HG03103 (cell line): Measurements from ENCODE around the gene CAPN10.

Experiments used
- ATAC-seq: cut with Tn5 transposase; IDR thresholded peaks from one replicate; pipeline ENCODE4 v1.9.1; 2021; ENCODE audit warnings: low read depth; ENCODE audit not compliant: unreplicated experiment

CAPN10 gene

GRCh38 chr2:240588669-240589068 lies 2.1 kb downstream of the CAPN10 start:
- no peak for ATAC-seq

GRCh38 chr2:240589375-240589774 lies 2.8 kb downstream of the CAPN10 start:
- no peak for ATAC-seq

DNA sequence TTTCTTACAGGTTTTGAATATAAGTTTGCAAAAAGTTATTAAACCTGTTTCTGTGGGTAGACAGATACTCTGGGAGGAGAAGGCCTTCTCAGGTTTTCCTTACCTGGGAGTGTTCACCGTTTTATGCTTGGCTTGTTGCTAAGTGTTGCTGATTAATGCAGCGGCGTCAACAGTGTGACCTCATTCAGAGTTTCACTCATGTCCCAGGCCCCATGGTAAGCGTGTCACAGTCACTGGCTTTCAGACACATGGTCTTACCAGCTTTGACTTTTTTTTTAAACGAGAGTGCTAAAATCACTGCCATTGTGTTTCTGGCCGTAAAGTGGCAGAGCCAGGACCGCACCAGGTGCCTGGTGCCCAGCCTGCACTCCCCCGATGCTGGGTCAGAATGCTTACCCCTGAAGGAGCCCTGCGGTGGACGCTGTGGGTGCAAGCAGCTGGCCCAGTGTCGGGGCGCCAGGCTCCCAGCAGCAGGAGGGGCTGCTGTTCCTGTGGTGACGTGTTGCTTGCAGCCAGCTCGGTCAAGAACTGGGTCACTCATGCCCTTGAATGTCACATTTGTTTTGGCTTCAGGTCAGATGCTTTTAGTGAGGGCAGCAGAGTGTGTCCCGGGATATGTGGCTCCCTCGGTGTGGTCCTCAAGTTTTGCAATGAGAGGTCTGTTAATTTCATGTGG lies 3.5 kb downstream of the CAPN10 start:
- ATAC-seq, result no peak

- ATAC-seq, result no peak
Measured at GRCh38 chr2:240590681-240591111, 4.2 kb downstream of the CAPN10 start.

- ATAC-seq, result no peak
Measured at GRCh38 chr2:240591226-240591625, 4.7 kb downstream of the CAPN10 start.

GRCh38 chr2:240591784-240592183 lies 5.2 kb downstream of the CAPN10 start:
- no peak for ATAC-seq

DNA sequence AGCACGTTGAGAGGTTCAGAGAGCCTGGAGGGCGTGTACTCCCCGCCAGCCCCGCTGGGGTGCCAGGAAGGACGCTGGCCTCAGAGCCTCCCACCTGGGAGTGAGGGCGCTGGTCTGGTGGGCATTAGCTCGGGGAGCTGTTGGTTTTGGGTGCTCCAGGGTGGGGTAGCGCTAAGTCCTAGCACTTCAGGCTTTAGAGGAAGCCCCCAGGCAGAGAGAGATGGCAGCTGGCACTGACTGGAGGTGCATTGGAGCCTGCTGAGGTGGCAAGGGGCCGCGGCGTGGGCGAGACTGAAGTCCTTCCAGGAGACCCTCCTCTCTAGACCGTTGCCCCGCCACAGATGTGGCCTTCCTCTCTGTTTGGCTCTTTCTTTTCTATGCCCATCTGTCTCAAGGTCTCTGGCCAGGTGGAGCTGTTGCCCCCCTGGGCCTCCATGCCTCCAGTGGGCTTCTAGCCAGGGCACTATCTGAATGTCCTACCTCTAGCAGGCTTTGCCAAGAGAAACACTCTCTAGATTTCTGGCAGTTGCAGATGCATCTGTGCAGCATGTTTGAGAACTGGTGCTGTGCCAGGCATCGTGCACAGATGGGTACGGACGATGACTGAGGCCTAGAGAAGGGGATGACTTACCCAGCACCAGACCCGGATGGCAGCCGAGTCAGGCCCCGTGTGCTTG lies 6.6 kb downstream of the CAPN10 start:
- ATAC-seq, result no peak

DNA sequence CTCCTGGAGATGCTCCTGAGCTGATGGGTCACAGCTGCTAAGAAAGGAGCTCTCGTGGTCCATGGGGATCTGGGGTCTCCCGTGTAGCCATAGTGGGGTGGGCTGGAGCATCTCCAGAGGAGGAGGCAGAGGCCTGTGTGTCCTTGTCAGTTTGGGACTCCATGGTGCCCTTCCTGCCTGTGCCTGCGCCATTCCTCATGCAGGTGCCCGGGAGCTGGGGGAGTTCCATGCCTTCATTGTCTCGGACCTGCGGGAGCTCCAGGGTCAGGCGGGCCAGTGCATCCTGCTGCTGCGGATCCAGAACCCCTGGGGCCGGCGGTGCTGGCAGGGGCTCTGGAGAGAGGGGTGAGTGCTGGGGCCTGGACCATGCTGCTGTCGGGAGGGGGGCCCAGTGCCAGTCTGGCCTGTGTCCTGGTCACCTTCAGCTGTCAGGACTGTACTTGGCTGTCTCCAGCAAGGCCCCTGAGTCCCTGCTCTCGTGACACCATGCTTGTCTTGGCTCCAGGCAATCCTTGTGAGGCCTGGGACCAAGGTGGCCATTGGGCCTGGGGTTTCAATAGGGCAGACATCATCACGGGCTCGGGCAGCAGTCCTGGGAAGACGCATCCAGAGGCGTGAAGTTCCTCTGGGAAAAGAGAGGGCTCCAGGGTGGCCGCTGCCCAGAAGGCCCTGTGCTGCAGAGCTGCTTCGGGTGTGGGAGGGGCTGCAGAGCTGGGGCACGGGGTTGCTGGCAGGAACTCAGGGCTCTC lies 7.3 kb downstream of the CAPN10 start:
- ATAC-seq, result no peak

- ATAC-seq, result no peak
Measured at GRCh38 chr2:240594511-240595380, 8.2 kb downstream of the CAPN10 start.

- no peak for ATAC-seq
Measured at GRCh38 chr2:240595381-240596079, 9.0 kb downstream of the CAPN10 start.

DNA sequence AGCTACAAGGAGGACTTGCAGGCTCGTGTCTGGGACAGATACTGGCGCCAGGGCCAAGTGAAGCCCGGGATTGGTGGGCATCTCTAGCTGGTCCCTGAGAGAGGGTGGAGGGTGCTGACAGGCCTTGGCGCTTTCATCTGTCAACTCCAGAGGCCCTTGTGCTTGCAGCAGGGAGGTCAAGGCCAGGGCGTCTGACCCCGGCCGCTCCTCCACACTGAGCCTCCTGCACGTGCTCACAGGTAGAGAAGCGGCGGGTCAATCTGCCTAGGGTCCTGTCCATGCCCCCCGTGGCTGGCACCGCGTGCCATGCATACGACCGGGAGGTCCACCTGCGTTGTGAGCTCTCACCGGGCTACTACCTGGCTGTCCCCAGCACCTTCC lies 9.5 kb downstream of the CAPN10 start:
- ATAC-seq, result no peak

GRCh38 chr2:240596491-240596931 lies 10.0 kb downstream of the CAPN10 start:
- ATAC-seq, result no peak

- ATAC-seq, result no peak
Measured at GRCh38 chr2:240597054-240597418, 10.5 kb downstream of the CAPN10 start.

- ATAC-seq, result no peak
Measured at GRCh38 chr2:240597419-240598181, 11.1 kb downstream of the CAPN10 start.

GRCh38 chr2:240598311-240598911 lies 11.9 kb downstream of the CAPN10 start:
- ATAC-seq, result no peak

GRCh38 chr2:240599141-240599583 lies 12.6 kb downstream of the CAPN10 start:
- ATAC-seq, result no peak

GRCh38 chr2:240600451-240600961 lies 14.0 kb downstream of the CAPN10 start:
- ATAC-seq, result no peak

DNA sequence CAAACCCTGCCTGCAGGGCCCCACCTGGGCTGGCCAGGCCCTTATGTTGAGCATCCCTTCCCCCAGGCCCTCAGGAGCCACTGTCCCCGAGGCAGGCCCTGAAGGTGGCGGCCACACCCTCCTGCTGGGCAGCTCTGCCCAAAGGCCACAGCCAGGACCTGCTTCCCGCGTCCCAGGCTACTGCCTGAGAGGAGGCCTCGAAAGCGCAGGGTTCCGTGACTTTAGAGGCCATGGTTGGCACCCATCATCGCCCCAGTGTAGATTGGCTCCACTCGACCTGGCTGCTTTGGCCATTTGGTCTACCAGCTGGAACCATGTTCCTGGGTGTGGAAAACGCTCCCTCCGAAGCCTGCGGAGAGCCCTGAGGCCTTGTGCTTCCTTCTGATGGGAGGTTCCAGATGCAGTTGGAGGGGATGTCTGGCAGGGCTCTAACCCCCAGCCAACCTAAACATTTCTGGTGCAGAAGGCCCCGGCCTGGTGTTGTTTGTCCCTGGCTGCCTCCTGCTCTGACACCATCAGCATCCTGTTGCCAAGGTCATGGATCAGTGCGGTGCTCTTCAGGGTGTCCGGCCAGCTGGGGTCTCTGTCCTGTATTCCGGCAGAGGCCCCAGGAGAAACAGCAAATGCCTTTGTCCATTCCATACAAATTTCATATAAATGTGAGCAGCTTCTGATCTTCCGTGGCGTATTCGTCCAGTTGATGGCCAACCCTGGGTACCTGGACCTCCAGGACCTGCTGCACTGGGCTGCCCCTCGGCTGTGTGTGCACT lies 14.7 kb downstream of the CAPN10 start:
- no peak for ATAC-seq
